CD1c-positive myeloid dendritic cell (primary cell): ENCODE results near the gene ERMARD.

Source experiments
- DNase-seq: peaks from one replicate; pipeline ENCODE4 v3.0.0-alpha.2; 2016; ENCODE audit errors: extremely low spot score

The ERMARD gene

GRCh38 chr6:169825558-169826225, 74.3 kb downstream of the ERMARD start:
- DNase-seq: no peak

- DNase-seq: no peak
Measured at GRCh38 chr6:169826697-169827096, 75.3 kb downstream of the ERMARD start.

- no peak for DNase-seq
Measured at GRCh38 chr6:169827290-169827717, 75.9 kb downstream of the ERMARD start.

- DNase-seq: no peak
Measured at GRCh38 chr6:169828176-169828575, 76.8 kb downstream of the ERMARD start.

GRCh38 chr6:169829786-169830185, 78.4 kb downstream of the ERMARD start:
- no peak for DNase-seq

GRCh38 chr6:169830876-169831275, 79.5 kb downstream of the ERMARD start:
- no peak for DNase-seq
